ENCODE data around the gene UBE2D2. TPM values are rescaled to one million over a fixed set of nuclear protein-coding genes. Genes with fewer than 3 reads are reported as not detected.

UBE2D2 gene
- total and polyA plus RNA-seq, 2 donors (not counting 1 experiment from before 2014, with no cell fraction given): 64.3 to 168 TPM

- H2AFZ ChIP-seq (ENCODE audit: insufficient read depth, low read depth, low read length, poor library complexity, severe bottlenecking): no peak overlapping the region
- peaks cover 35% of the 10 kb centered on the region for H3K4me1 Mint-ChIP-seq
- CTCF ChIA-PET: interaction anchor here (0.7 to 11.0 kb wide), 22 partner anchors 8 to 263 kb away, joined by 3 to 168 read pairs (median 4); partner anchors contain the start of genes PROB1 and UBE2D2
- no peaks in the 10 kb centered on the region for H3K79me2 ChIP-seq (ENCODE audit: control insufficient read depth, insufficient read depth, low read length)
- no peaks in the 10 kb centered on the region for H3K27me3 Mint-ChIP-seq
- peaks cover 0 to 3% (median 0%) of the 10 kb centered on the region in 3 donors for H3K9me3 ChIP-seq (ENCODE audit: control extremely low read depth in 1 of 3, control insufficient read depth in 2 of 3, insufficient read depth in 1 of 3, low read length in 2 of 3)
- 92% methylated on average over 5 of the region's 6 CpGs for WGBS (ENCODE audit: insufficient coverage)
- H3K4me1 ChIP-seq (ENCODE audit: control insufficient read depth in 2 of 2, insufficient read depth in 2 of 2, low read length in 2 of 2): peaks cover 6 to 25% of the 10 kb centered on the region in 2 donors
- no peaks in the 10 kb centered on the region for H4K20me1 ChIP-seq (ENCODE audit: control insufficient read depth, insufficient read depth, low read length, poor library complexity, severe bottlenecking)
- no peak overlapping the region for H3K9ac ChIP-seq (ENCODE audit: low read length)
- ATAC-seq (ENCODE audit: low read depth): no peak
- no peak for DNase-seq
- no peak for TF ChIP-seq CTCF (IDR thresholded peaks at IDR 0.05)
- TF ChIP-seq EZH2 (IDR thresholded peaks at IDR 0.05; ENCODE audit: borderline replicate concordance, insufficient read depth, low read depth, low read length, poor library complexity, severe bottlenecking): no peak
- H3K4me3 Mint-ChIP-seq: no peak overlapping the region
- H3K4me2 ChIP-seq (replicated peaks; ENCODE audit: low read depth, low read length, poor library complexity, severe bottlenecking): no peak overlapping the region
- H3K27ac Mint-ChIP-seq: peak overlapping the region; percentile 7
- intact Hi-C loops (cut with micrococcal nuclease): loop anchor here (1.0 to 10.0 kb wide), 3 partner anchors 169 to 263 kb away; partner anchors contain the start of gene PAIP2
- H3K4me3 ChIP-seq (ENCODE audit: control extremely low read depth in 1 of 5, extremely low read depth in 1 of 5, insufficient read depth in 1 of 5, low read depth in 2 of 5, low read length in 4 of 5): no peak overlapping the region
- peaks cover 2% of the 10 kb centered on the region for H3K9me3 Mint-ChIP-seq (ENCODE audit: insufficient read depth)
- POLR2A ChIA-PET: interaction anchor here (0.7 kb wide), 1 partner anchor 93 kb away, joined by 7 read pairs; no protein-coding TSS in a partner anchor
- no peaks in the 10 kb centered on the region for H3K27me3 ChIP-seq (replicated peaks in 1 of 4; ENCODE audit: control extremely low read depth in 1 of 4, control insufficient read depth in 3 of 4, insufficient read depth in 4 of 4, low read length in 3 of 4)
- no peak overlapping the region for H3K27ac ChIP-seq (ENCODE audit: low read length in 2 of 2)
- no peaks in the 10 kb centered on the region for H3K36me3 ChIP-seq (replicated peaks in 1 of 2; ENCODE audit: control extremely low read depth in 1 of 2, control insufficient read depth in 1 of 2, extremely low read depth in 1 of 2, insufficient read depth in 2 of 2, low read length in 1 of 2)
Observed at GRCh38 chr5:139513852-139514485, 47.2 kb upstream of the UBE2D2 start.

GRCh38 chr5:139514486-139514856 lies 46.7 kb upstream of the UBE2D2 start:
- ChIA-PET POLR2A (interaction anchor here (0.7 kb wide), 1 partner anchor 93 kb away, joined by 7 read pairs; no protein-coding TSS in a partner anchor), CTCF (interaction anchor here (0.7 to 11.0 kb wide), 13 partner anchors 9 to 263 kb away, joined by 3 to 168 read pairs (median 5); partner anchors contain the start of gene PROB1)
- no peak overlapping the region for H3K4me2 ChIP-seq (replicated peaks; ENCODE audit: low read depth, low read length, poor library complexity, severe bottlenecking)
- H3K4me1 Mint-ChIP-seq: peaks cover 35% of the 10 kb centered on the region
- no peaks in the 10 kb centered on the region for H3K27me3 ChIP-seq (replicated peaks in 1 of 4; ENCODE audit: control extremely low read depth in 1 of 4, control insufficient read depth in 3 of 4, insufficient read depth in 4 of 4, low read length in 3 of 4)
- H3K27me3 Mint-ChIP-seq: no peaks in the 10 kb centered on the region
- H3K4me3 ChIP-seq (ENCODE audit: control extremely low read depth in 1 of 5, extremely low read depth in 1 of 5, insufficient read depth in 1 of 5, low read depth in 2 of 5, low read length in 4 of 5): no peak overlapping the region
- H3K9me3 Mint-ChIP-seq (ENCODE audit: insufficient read depth): peaks cover 2% of the 10 kb centered on the region
- H3K4me1 ChIP-seq (ENCODE audit: control insufficient read depth in 2 of 2, insufficient read depth in 2 of 2, low read length in 2 of 2): peaks cover 6 to 25% of the 10 kb centered on the region in 2 donors
- peaks cover 0 to 3% (median 0%) of the 10 kb centered on the region in 3 donors for H3K9me3 ChIP-seq (ENCODE audit: control extremely low read depth in 1 of 3, control insufficient read depth in 2 of 3, insufficient read depth in 1 of 3, low read length in 2 of 3)
- TF ChIP-seq EZH2 (IDR thresholded peaks at IDR 0.05; ENCODE audit: borderline replicate concordance, insufficient read depth, low read depth, low read length, poor library complexity, severe bottlenecking) (no peak), CTCF (IDR thresholded peaks at IDR 0.05) (no peak)
- no peaks in the 10 kb centered on the region for H3K79me2 ChIP-seq (ENCODE audit: control insufficient read depth, insufficient read depth, low read length)
- intact Hi-C loops (cut with micrococcal nuclease): loop anchor here (10.0 kb wide), 1 partner anchor 170 kb away; the partner anchor contains the start of gene PAIP2
- no peaks in the 10 kb centered on the region for H4K20me1 ChIP-seq (ENCODE audit: control insufficient read depth, insufficient read depth, low read length, poor library complexity, severe bottlenecking)
- H3K27ac ChIP-seq (ENCODE audit: low read length in 2 of 2): no peak overlapping the region
- no peak for ATAC-seq (ENCODE audit: low read depth)
- WGBS (ENCODE audit: insufficient coverage): 100% methylated on average over 2 of the region's 2 CpGs
- no peak for DNase-seq
- H2AFZ ChIP-seq (ENCODE audit: insufficient read depth, low read depth, low read length, poor library complexity, severe bottlenecking): no peak overlapping the region
- H3K36me3 ChIP-seq (replicated peaks in 1 of 2; ENCODE audit: control extremely low read depth in 1 of 2, control insufficient read depth in 1 of 2, extremely low read depth in 1 of 2, insufficient read depth in 2 of 2, low read length in 1 of 2): no peaks in the 10 kb centered on the region
- no peak overlapping the region for H3K9ac ChIP-seq (ENCODE audit: low read length)
- no peak overlapping the region for H3K27ac Mint-ChIP-seq
- H3K4me3 Mint-ChIP-seq: no peak overlapping the region

Measured in B cell (primary cell).